ENCODE measurements around the gene ZDHHC23. TPM values are rescaled to one million over a fixed set of nuclear protein-coding genes. Genes with fewer than 3 reads are reported as not detected.

Gene ZDHHC23
- total and polyA plus RNA-seq, 2 of the 4 experiments (the other 2 are of a cell fraction), result 0.50 to 0.90 TPM

GRCh38 chr3:114011059-114011797 lies 63.4 kb downstream of the ZDHHC23 start:
- Histone ChIP-seq H2BK20ac (ENCODE audit: low read depth, low read length) (no peak overlapping the region), H3K4ac (ENCODE audit: low read depth, low read length) (no peak overlapping the region), H4K8ac (ENCODE audit: low read depth in 2 of 2, low read length in 2 of 2) (no peak overlapping the region), H2AK5ac (ENCODE audit: low read depth, low read length) (no peak overlapping the region), H3K23ac (ENCODE audit: low read depth, low read length) (no peak overlapping the region), H3K27me3 (ENCODE audit: control insufficient read depth, insufficient read depth, low read length) (no peaks in the 10 kb centered on the region), H2AFZ (replicated peaks; ENCODE audit: low read length, poor library complexity) (no peak overlapping the region), H3K14ac (replicated peaks; ENCODE audit: low read depth, low read length) (no peak overlapping the region), H3K18ac (ENCODE audit: low read depth, low read length) (no peak overlapping the region), H2BK5ac (ENCODE audit: low read depth, low read length, poor library complexity, severe bottlenecking) (no peak overlapping the region), H3K56ac (ENCODE audit: extremely low read depth, insufficient read depth, low read length) (no peak overlapping the region), H2BK15ac (ENCODE audit: low read depth, low read length) (no peak overlapping the region), H3K36me3 (ENCODE audit: control insufficient read depth, insufficient read depth, low read length) (no peaks in the 10 kb centered on the region), H4K91ac (ENCODE audit: insufficient read depth, low read depth, low read length) (no peak overlapping the region), H3K4me3 (ENCODE audit: insufficient read depth, low read depth, low read length) (no peak overlapping the region), H3K4me1 (ENCODE audit: control insufficient read depth, insufficient read depth, low read length) (no peaks in the 10 kb centered on the region), H4K5ac (ENCODE audit: low read depth, low read length) (no peak overlapping the region), H3K4me2 (ENCODE audit: low read depth, low read length) (no peak overlapping the region), H3K79me1 (ENCODE audit: low read depth in 1 of 2, low read length in 2 of 2) (no peaks in the 10 kb centered on the region), H3K27ac (ENCODE audit: insufficient read depth, low read length) (no peak overlapping the region), H3K9me3 (ENCODE audit: control insufficient read depth, insufficient read depth, low read length) (peaks cover under 1% of the 10 kb centered on the region; the same call in 1 of the 2 replicates), H2BK120ac (ENCODE audit: low read depth, low read length) (no peak overlapping the region), H3K9me1 (ENCODE audit: insufficient read depth, low read length) (no peaks in the 10 kb centered on the region), H4K20me1 (ENCODE audit: insufficient read depth, low read length) (no peaks in the 10 kb centered on the region), H2AK9ac (replicated peaks; ENCODE audit: low read depth, low read length, poor library complexity) (no peak overlapping the region), H3K9ac (ENCODE audit: low read depth, low read length) (no peak overlapping the region)
- no peak for TF ChIP-seq SMC3 (IDR thresholded peaks at IDR 0.05; ENCODE audit: low read depth, low read length)
- CTCF ChIA-PET, result interaction anchor here (0.6 kb wide), 1 partner anchor 1010 kb away, joined by 7 read pairs; no protein-coding TSS in a partner anchor
- no CpG with 5 or more reads among the region's 2 CpGs for WGBS, 2 experiments (ENCODE audit: extremely low coverage in 2 of 2, insufficient read length in 1 of 2)
- in situ Hi-C loops (cut with MboI; ENCODE audit: low sequenced_read_pairs), result no loop called here
- no TSS peak for BruUV-seq (replicated peaks)
- intact Hi-C loops (cut with micrococcal nuclease), result no loop called here
- POLR2A ChIA-PET (ENCODE audit: unreplicated experiment), result no interaction called here
- DNase-seq, result no peak
- no peak; the same call in 1 of the 2 replicates for ATAC-seq (ENCODE audit: low read depth)
- dilution Hi-C loops (cut with HindIII; ENCODE audit: low sequenced_read_pairs, unreplicated experiment), result no loop called here

Other genes starting within 250 kb of the ZDHHC23 start
- gene NAA50, start 201.8 kb upstream of the ZDHHC23 start, total RNA-seq (2012; rRNA removed), result 115 and 125 TPM in 2 replicates
- 30.5 and 42.4 TPM in 2 replicates for gene NAA50, start 201.8 kb upstream of the ZDHHC23 start, polyA plus RNA-seq (2012; rRNA removed)
- 84.4 and 98.0 TPM in 2 replicates for gene ATP6V1A, start 201.0 kb upstream of the ZDHHC23 start, total RNA-seq (2012; rRNA removed)
- 12.1 and 15.1 TPM in 2 replicates for gene ATP6V1A, start 201.0 kb upstream of the ZDHHC23 start, polyA plus RNA-seq (2012; rRNA removed)
- 5.0 and 9.4 TPM in 2 replicates for gene GRAMD1C, start 109.2 kb upstream of the ZDHHC23 start, total RNA-seq (2012; rRNA removed)
- 1.5 and 2.5 TPM in 2 replicates for gene GRAMD1C, start 109.2 kb upstream of the ZDHHC23 start, polyA plus RNA-seq (2012; rRNA removed)
- 0.72 and 0.83 TPM in 2 replicates for gene CCDC191, start 108.5 kb downstream of the ZDHHC23 start, total RNA-seq (2012; rRNA removed)
- gene CCDC191, start 108.5 kb downstream of the ZDHHC23 start, polyA plus RNA-seq (2012; rRNA removed), result 0.75 and 1.1 TPM in 2 replicates
- gene QTRT2, start 108.7 kb downstream of the ZDHHC23 start, total RNA-seq (2012; rRNA removed), result 15.6 and 20.3 TPM in 2 replicates
- gene QTRT2, start 108.7 kb downstream of the ZDHHC23 start, polyA plus RNA-seq (2012; rRNA removed), result 5.1 and 7.3 TPM in 2 replicates
- gene DRD3, start 231.0 kb downstream of the ZDHHC23 start, total RNA-seq (2012; rRNA removed), result not detected in 2 replicates
- gene DRD3, start 231.0 kb downstream of the ZDHHC23 start, polyA plus RNA-seq (2012; rRNA removed), result not detected in 2 replicates

All from IMR-90 (cell line).